ENCODE data around the gene NEAT1.

Gene NEAT1

GRCh38 chr11:65422633-65423515 is at the start of gene NEAT1:
Gene NEAT1, plus strand, starts transcription at chr11:65422798.
- peak; percentile 89 for DNase-seq

GRCh38 chr11:65373839-65374580 is 48.6 kb upstream of the NEAT1 start:
- no peak for DNase-seq

GRCh38 chr11:65375012-65375411 is 47.6 kb upstream of the NEAT1 start:
- no peak for DNase-seq

- DNase-seq = no peak
Observed at GRCh38 chr11:65376138-65376713, 46.4 kb upstream of the NEAT1 start.

GRCh38 chr11:65377036-65377435 is 45.6 kb upstream of the NEAT1 start:
- DNase-seq = no peak

- no peak for DNase-seq
Observed at GRCh38 chr11:65377777-65378176, 44.8 kb upstream of the NEAT1 start.

- no peak for DNase-seq
Observed at GRCh38 chr11:65378208-65378927, 44.2 kb upstream of the NEAT1 start.

- no peak for DNase-seq
Observed at GRCh38 chr11:65378928-65379638, 43.5 kb upstream of the NEAT1 start.

GRCh38 chr11:65379698-65380459 is 42.7 kb upstream of the NEAT1 start:
- no peak for DNase-seq

- no peak for DNase-seq
Observed at GRCh38 chr11:65380460-65381119, 42.0 kb upstream of the NEAT1 start.

- peak; percentile 21 for DNase-seq
Observed at GRCh38 chr11:65381716-65382032, 40.9 kb upstream of the NEAT1 start.

- peak; percentile 90 for DNase-seq
Observed at GRCh38 chr11:65382033-65382803, 40.4 kb upstream of the NEAT1 start, which contains the start of gene SLC25A45. Gene SLC25A45, minus strand, starts transcription at chr11:65382646. Its CDS starts 695 bp downstream, at chr11:65381951.

GRCh38 chr11:65382804-65383368 is 39.7 kb upstream of the NEAT1 start:
- DNase-seq = no peak

GRCh38 chr11:65383778-65384177 is 38.8 kb upstream of the NEAT1 start:
- DNase-seq = no peak

GRCh38 chr11:65384301-65384889 is 38.2 kb upstream of the NEAT1 start:
- DNase-seq = no peak

GRCh38 chr11:65386307-65387140 is 36.1 kb upstream of the NEAT1 start, which contains the start of gene FRMD8:
Gene FRMD8, plus strand, starts transcription at chr11:65386637. Its CDS starts 400 bp downstream, at chr11:65387037.
- peak; percentile 89 for DNase-seq

- DNase-seq = no peak
Observed at GRCh38 chr11:65388731-65389130, 33.9 kb upstream of the NEAT1 start.

GRCh38 chr11:65389294-65389980 is 33.2 kb upstream of the NEAT1 start:
- DNase-seq = no peak

Data from activated CD4-positive, alpha-beta T cell treated with anti-CD3 and anti-CD28 coated beads, Interleukin-2, amount 50 U/mL, for 1 hour (primary cell).